Nephron (organoid): Measurements from ENCODE around the gene EPHB3.

Experiments
- H3K27ac Mint-ChIP-seq, 3 experiments: 2 replicates each; pipeline ENCODE4 v1.8.0; 2020; ENCODE audit warnings: mixed read lengths in 3 of 3, mild to moderate bottlenecking in 2 of 3, moderate library complexity in 1 of 3
- H3K27me3 Mint-ChIP-seq: 2 replicates; pipeline ENCODE4 v1.8.0; 2021; ENCODE audit warnings: low read depth, mild to moderate bottlenecking, moderate library complexity, mixed read lengths
- H3K36me3 Mint-ChIP-seq: 2 replicates; pipeline ENCODE4 v1.8.0; 2020; ENCODE audit warnings: low read depth, mixed read lengths
- H3K4me1 Mint-ChIP-seq: 2 replicates; pipeline ENCODE4 v1.8.0; 2020; ENCODE audit warnings: mixed read lengths
- H3K4me3 Mint-ChIP-seq, 3 experiments: 2 replicates each; pipeline ENCODE4 v1.8.0; 2020; ENCODE audit warnings: mild to moderate bottlenecking in 3 of 3, mixed read lengths in 3 of 3, moderate library complexity in 2 of 3
- H3K9me3 Mint-ChIP-seq: 2 replicates; pipeline ENCODE4 v1.8.0; 2020; ENCODE audit warnings: mixed read lengths
- CTCF ChIP-seq, 3 experiments: fragments of 200-600 bp; sonication (generic); IDR thresholded peaks; one replicate each; pipeline ENCODE4 v1.5.0; 2021; ENCODE audit warnings: antibody characterized with exemption in 3 of 3; ENCODE audit not compliant: unreplicated experiment in 3 of 3

EPHB3 gene

GRCh38 chr3:184553385-184553784 is 8.2 kb upstream of the EPHB3 start:
- H3K4me3 Mint-ChIP-seq: no peak overlapping the region
- H3K9me3 Mint-ChIP-seq: no peaks in the 10 kb centered on the region
- peaks cover 39% of the 10 kb centered on the region for H3K27me3 Mint-ChIP-seq
- no peaks in the 10 kb centered on the region for H3K36me3 Mint-ChIP-seq
- no peaks in the 10 kb centered on the region for H3K4me1 Mint-ChIP-seq
- H3K27ac Mint-ChIP-seq: no peak overlapping the region
- TF ChIP-seq CTCF (IDR thresholded peaks at IDR 0.05; ENCODE audit: unreplicated experiment in 3 of 3): no peak

GRCh38 chr3:184554461-184554860 is 7.1 kb upstream of the EPHB3 start:
- Mint-ChIP-seq H3K4me1 (no peaks in the 10 kb centered on the region), H3K9me3 (no peaks in the 10 kb centered on the region), H3K4me3 (no peak overlapping the region), H3K27me3 (peaks cover 43% of the 10 kb centered on the region), H3K27ac (no peak overlapping the region), H3K36me3 (no peaks in the 10 kb centered on the region)
- TF ChIP-seq CTCF (IDR thresholded peaks at IDR 0.05; ENCODE audit: unreplicated experiment in 3 of 3): no peak

- no peak for TF ChIP-seq CTCF (IDR thresholded peaks at IDR 0.05; ENCODE audit: unreplicated experiment in 3 of 3)
- Mint-ChIP-seq H3K27ac (no peak overlapping the region), H3K4me1 (peaks cover 6% of the 10 kb centered on the region), H3K9me3 (no peaks in the 10 kb centered on the region), H3K27me3 (peaks cover 49% of the 10 kb centered on the region), H3K4me3 (no peak overlapping the region), H3K36me3 (no peaks in the 10 kb centered on the region)
These were observed 4.8 kb upstream of the EPHB3 start for GRCh38 chr3:184556582-184557347.

- no peaks in the 10 kb centered on the region for H3K36me3 Mint-ChIP-seq
- H3K27me3 Mint-ChIP-seq: peaks cover 43% of the 10 kb centered on the region
- H3K27ac Mint-ChIP-seq: no peak overlapping the region
- no peak overlapping the region for H3K4me3 Mint-ChIP-seq
- H3K9me3 Mint-ChIP-seq: no peaks in the 10 kb centered on the region
- H3K4me1 Mint-ChIP-seq: peaks cover 6% of the 10 kb centered on the region
- no peak for TF ChIP-seq CTCF (IDR thresholded peaks at IDR 0.05; ENCODE audit: unreplicated experiment in 3 of 3)
These were observed 4.1 kb upstream of the EPHB3 start for GRCh38 chr3:184557348-184557950.

- peaks cover 37% of the 10 kb centered on the region for H3K27me3 Mint-ChIP-seq
- peaks cover 15% of the 10 kb centered on the region for H3K4me1 Mint-ChIP-seq
- no peaks in the 10 kb centered on the region for H3K36me3 Mint-ChIP-seq
- no peak overlapping the region for H3K27ac Mint-ChIP-seq
- H3K9me3 Mint-ChIP-seq: no peaks in the 10 kb centered on the region
- no peak overlapping the region for H3K4me3 Mint-ChIP-seq
- no peak for TF ChIP-seq CTCF (IDR thresholded peaks at IDR 0.05; ENCODE audit: unreplicated experiment in 3 of 3)
These were observed 2.9 kb upstream of the EPHB3 start for GRCh38 chr3:184558726-184559125.

- H3K27ac Mint-ChIP-seq: no peak overlapping the region
These were observed 2.2 kb upstream of the EPHB3 start for GRCh38 chr3:184559336-184559735.

More at GRCh38 chr3:184559336-184559735, 2.2 kb upstream of the EPHB3 start:
- H3K27me3 Mint-ChIP-seq: peaks cover 41% of the 10 kb centered on the region
- peak overlapping the region in 1 of 3 experiments; percentile 13 for H3K4me3 Mint-ChIP-seq
- TF ChIP-seq CTCF (IDR thresholded peaks at IDR 0.05; ENCODE audit: unreplicated experiment in 3 of 3): no peak
- no peaks in the 10 kb centered on the region for H3K9me3 Mint-ChIP-seq
- H3K36me3 Mint-ChIP-seq: no peaks in the 10 kb centered on the region
- H3K4me1 Mint-ChIP-seq: peaks cover 20% of the 10 kb centered on the region
